ENCODE results near the gene TSPAN8. TPM values are rescaled to one million over a fixed set of nuclear protein-coding genes. Genes with fewer than 3 reads are reported as not detected.
"Not testable (repeated sequence)": the region's sequence is repeated elsewhere in the genome, so short reads cannot be mapped to it uniquely, and the experiment has no call there.

Gene TSPAN8
- total RNA-seq, 1 donor from 2014 or later, result not detected

DNA sequence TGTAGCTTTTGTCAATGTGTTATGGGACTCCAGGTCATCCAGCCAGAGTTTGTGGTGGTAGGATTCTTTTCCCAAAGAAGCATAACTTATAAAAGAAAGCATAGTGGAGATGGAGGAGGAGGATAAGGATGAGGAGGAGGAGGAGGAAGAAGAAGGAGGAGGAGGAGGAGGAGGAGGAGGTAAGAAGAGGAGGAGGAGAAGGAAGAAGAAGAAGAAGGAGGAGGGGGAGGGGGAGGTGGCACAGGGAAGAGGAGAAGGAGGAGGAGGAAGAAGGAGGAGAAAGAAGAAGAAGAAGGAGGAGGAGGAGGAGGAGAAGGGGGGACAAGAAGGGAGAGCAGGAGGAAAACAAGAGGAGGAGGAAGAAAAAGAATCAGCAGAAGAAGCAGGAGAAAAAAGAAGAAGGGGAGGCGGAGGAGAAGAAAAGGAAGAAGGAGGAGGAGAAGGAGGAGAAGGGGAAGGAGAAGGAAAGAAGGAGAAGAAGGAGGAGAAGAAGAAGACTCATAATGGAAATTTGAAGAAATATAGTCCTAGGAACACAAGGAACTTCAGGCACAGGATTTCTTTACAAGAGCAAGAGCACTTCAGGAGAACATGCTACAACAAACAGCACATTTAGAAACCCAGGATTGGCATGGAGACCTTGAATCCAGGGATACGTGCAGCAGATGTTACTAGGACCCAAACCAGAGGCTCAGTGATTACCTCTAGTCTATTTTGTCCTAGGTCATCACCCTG is 22.6 kb downstream of the TSPAN8 start:
- intact Hi-C loops (cut with micrococcal nuclease), result no loop called here
- DNase-seq (no peak), ATAC-seq (no peak)

DNA sequence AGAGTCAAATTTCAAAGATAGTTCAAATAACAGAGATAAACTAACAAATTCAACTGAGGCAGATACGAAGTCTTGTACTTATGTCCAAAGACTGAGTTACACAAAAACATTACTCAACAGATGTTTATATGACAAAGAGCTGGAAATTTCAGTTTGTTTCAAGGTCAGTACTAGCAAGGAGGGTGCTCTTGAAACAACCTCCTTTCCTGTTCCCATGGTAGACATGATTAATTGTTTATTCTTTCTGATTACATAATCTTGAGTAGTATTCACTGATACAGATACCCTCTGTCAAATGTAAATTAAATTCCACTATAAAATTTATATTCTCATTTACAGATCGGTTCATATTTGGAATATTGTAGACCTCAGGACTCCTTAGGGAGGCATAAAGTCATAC is 23.4 kb downstream of the TSPAN8 start:
- ATAC-seq, result no peak
- DNase-seq, result no peak
- intact Hi-C loops (cut with micrococcal nuclease), result no loop called here

DNA sequence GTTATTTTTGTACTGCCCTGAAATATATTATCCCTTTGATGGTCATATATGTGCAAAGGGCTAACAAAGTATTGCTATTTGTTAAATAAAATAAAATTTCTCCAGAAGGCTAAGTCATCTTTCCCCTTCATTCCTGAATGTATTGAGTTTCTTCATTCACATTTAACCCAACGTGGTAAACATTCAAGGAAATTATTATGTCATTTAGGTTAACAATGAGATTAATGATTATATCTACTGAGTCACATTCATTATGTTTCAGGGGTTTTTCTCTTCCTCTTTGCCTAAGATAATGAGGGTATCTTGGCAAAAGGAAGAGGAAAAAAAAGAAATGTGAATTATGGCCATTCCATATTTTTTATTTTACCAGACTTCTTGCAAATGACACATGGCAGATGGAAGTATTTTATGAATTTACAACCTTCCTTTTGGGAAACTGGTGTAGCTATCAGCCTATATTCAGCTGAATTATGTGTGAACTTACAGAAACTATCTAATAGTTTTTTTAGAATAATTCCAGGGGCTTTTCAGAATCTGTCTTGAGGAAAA is 27.2 kb downstream of the TSPAN8 start:
- DNase-seq, result no peak
- intact Hi-C loops (cut with micrococcal nuclease), result no loop called here
- ATAC-seq, result no peak

DNA sequence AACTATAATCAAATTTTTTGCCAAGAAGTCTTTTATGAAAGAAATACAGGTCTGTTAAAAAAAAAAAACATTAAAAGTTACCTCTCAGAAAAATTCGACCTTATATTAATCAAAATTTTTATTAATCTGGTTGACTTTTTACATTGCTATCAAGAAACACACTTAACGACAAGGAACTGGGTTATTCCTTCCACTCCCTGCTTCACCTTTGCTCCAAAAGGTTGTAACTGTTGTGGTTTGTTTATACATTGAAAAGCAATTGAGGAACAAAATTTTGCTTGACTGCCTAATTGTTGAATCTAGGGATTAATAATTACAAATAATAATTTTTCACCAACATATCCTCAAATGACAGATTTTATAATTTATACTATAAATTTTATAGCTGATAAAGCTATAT is 28.4 kb downstream of the TSPAN8 start:
- ATAC-seq (no peak), DNase-seq (no peak)
- intact Hi-C loops (cut with micrococcal nuclease), result no loop called here

DNA sequence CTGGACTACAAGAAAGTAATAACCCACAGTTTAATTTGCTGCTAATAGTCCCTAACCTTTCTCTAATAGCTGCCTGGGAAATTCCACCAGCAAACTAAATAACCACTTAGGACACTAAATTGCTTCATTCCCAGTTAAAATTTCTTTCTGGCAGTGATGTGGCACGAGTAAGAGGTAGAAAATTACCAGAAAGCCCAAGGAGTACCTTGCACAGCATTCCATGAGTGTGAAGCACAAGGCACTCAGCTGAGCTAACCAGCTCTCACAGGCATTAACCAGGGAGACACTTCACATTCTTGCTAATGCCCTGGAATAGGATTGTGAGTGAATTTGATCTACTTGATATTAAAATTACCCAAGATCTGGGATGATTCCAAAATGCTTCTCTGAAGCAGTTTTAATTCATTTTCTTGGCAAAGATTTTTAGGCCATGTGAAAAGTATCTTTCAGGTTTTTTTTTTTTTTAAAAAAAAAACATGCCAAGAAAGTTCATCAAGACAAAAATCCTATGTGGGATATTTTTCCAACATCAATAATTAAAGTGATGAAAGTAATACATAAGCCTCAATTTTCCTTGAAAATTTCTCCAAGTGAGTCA is 29.5 kb downstream of the TSPAN8 start:
- DNase-seq (no peak), ATAC-seq (no peak)
- intact Hi-C loops (cut with micrococcal nuclease), result no loop called here

DNA sequence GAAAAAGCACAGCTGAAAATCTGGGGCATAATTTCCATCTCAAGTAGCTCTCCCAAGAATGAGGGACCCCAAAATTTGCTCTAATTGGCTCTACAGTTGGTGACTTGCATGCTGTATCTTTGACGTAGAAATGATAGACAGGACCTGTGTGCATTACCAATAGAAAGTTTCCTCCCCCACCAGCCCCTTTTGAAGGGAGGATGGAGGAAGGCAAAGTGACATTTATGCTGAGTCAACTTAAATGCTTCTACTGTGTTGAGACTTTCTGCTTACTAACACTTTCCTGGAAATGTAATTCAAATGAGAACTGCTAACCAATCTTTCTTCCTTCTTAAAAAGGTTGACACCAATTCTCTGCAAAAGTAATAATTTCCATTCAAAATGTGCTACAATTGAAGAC is 31.9 kb downstream of the TSPAN8 start:
- ATAC-seq (no peak), DNase-seq (no peak)
- intact Hi-C loops (cut with micrococcal nuclease), result no loop called here

DNA sequence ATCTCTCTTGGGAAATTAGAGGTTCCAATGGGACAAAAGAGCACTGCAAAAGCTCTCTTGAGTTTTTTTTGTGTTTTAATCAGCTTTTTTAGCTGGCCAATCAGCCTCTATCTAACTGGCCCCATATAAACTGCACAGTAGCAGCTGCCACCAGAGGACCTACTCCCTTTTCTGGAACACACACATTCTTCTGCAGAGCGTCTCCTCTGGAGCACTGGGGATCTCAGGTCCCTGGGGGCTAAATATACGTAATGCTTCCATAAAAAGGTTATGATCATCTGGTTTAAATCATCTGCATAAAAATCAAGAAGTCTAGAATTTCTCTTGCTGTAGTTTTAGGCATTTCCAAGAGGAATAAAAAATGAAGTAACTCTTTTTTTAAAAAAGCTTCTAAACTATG is 32.3 kb downstream of the TSPAN8 start:
- no peak for ATAC-seq
- no peak for DNase-seq

DNA sequence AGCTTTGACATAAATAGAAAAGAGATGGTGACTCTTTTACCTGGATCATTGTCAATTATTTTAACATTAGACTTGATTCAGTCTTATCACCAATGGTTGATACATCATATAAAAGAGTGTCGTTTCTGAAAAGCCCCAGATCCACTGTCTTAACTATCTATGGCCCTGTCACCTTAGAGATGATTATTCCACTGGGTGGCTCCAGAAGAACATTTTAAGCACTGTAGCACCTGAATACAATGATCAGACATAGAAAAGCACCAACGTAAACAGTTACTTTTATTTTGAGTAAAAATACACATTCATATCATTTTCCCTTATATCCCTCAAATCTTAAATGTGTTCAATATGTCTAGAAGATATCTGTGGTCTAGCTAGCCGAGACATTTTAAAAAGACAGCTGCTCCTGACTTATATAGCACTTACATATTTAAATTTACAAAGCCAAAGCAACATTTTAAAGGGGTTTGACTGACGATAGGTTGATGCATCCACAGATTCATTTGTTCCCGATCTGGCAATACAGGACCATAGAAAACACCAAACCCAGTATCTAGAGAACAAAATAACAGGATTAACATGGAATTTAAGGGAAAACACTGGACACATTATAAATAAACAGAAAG is 32.9 kb downstream of the TSPAN8 start:
- intact Hi-C loops (cut with micrococcal nuclease), result no loop called here
- ATAC-seq (no peak), DNase-seq (no peak)

More for the DNA sequence above, 32.3 kb downstream of the TSPAN8 start:
- intact Hi-C loops (cut with micrococcal nuclease), result no loop called here

DNA sequence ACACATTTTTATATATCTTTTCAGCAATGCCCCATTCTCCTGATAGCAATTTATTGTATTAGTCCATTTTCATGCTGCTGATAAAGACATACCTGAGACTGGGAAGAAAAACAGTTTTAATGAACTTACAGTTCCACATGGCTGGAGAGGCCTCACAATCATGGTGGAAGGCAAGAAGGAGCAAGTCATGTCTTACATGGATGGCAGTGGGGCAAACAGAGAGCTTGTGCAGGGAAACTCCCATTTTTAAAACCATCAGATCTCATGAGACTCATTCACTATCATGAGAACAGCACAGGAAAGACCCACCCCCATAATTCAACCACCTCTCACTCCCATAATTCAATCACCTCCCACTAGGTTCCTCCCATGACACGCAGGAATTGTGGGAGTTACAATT is 44.7 kb downstream of the TSPAN8 start:
- intact Hi-C loops (cut with micrococcal nuclease); DNase-seq; ATAC-seq: not testable (repeated sequence)

DNA sequence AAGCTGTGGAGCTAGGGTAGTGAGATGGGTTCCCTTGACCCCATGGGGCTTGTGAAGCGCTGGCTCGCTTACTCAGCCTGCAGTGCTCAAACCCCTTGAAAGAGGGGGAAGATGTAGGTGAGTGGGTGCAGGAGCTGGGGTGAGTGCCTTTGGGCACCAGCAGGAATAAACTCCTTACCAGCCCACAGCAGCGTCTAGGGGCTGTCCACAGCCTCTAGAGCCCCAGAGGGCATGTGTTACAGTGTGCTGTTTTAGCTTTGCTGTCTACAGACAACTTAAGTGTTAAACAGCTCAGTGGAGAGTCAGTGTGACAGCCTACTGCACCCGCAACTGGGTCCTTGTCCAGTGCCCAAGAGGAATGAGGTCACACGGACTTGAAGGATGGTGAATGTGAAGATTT is 48.0 kb downstream of the TSPAN8 start:
- intact Hi-C loops (cut with micrococcal nuclease), result no loop called here
- no peak for DNase-seq

DNA sequence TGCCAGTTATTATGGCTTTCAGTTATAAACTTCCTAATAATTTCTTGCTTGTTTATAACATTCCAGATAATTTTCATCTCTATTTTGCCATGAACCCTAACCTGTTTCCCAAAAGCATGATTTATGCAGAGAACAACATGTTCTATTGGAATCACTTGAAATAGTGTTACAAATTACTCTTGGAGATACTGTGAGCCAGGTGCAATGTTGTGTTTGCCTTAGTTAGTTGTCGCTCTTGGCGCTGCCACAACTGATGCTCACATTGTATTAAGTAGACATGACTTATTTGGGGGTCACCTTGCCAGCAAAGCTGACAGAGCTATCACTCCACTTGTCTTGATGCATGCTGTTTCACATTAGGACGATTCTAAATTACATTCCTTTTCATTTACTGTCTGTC is 49.4 kb downstream of the TSPAN8 start:
- no peak for ATAC-seq
- intact Hi-C loops (cut with micrococcal nuclease), result no loop called here
- no peak for DNase-seq

More for the DNA sequence above, 48.0 kb downstream of the TSPAN8 start:
- ATAC-seq, result no peak

DNA sequence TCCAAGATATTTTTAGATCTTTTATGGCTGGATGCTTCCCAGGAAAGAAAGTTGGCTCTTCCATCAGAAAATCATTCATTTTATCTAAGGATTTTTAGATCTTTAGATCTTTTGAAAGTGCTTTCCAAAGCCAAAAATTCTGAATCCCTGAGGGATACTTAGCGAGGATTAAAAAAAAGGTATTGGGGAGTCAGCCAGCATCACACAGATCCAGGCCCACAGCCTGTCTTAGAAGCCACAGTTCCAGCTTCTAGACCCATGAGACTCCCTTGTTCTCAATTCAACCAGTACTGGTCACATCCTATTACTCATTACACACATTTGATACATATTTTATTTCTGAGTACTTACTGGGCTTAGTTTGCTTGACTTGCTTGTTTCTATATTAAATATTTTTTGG is 49.9 kb downstream of the TSPAN8 start:
- DNase-seq (no peak), ATAC-seq (peak; percentile 60)
- intact Hi-C loops (cut with micrococcal nuclease), result no loop called here

DNA sequence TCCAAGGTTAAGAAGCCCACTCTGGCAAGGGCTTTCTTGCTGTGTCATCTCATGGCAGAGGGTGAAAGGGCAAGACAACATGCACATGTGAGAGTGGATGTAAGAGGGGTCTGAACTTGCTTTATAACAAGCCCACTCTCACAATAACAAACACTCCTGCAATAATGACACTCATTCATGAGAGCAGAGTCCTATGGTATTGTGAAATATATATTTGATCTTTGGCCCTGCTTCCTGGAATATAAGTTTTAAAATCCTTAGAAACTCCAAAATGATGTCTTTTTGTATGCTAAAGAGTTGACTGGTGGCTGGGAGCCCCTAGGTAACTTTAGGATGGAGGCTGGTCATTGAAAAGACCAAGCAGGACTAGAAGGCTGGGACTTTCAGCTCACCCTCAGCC is 51.8 kb downstream of the TSPAN8 start:
- intact Hi-C loops (cut with micrococcal nuclease), result no loop called here

DNA sequence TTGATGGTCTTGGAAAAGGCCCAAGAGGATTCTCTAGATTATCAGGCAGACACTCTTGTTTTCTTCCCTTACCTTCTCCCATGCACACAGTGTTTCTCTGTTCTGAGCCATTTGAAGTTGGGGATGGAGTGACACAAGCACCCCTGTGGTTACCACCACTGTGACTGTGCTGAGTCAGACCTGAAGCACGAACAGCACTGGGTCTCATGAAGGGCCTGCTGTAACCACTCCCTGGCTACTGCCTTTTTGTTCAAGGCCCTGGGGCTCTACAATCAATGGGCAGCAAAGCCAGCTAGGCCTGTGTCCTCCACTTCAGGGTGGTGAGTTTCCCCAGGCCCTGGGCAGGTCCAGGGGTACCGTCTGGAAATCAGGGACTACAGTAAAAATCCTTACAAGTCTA is 65.5 kb downstream of the TSPAN8 start:
- ATAC-seq, result no peak
- intact Hi-C loops (cut with micrococcal nuclease), result no loop called here
- no peak for DNase-seq

More for the DNA sequence above, 51.8 kb downstream of the TSPAN8 start:
- ATAC-seq (no peak), DNase-seq (no peak)

DNA sequence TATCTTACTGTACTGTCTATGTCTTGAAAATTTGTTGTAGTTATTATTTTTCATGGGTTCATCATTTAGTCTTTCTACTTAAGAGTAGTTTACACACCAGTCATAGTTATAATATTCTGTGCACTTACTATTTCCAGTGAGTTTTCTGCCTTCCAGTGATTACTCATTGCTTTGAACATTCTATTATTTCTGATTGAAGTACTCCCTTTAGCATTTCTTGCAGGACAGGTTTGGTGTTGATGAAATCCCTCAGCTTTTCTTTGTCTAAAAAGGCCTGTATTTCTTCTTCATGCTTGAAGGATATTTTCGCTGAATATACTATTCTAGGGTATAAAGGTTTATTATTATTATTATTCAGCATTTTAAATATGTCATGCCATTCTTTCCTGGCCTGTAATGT is 66.8 kb downstream of the TSPAN8 start:
- no peak for ATAC-seq
- DNase-seq, result no peak
- intact Hi-C loops (cut with micrococcal nuclease), result no loop called here

DNA sequence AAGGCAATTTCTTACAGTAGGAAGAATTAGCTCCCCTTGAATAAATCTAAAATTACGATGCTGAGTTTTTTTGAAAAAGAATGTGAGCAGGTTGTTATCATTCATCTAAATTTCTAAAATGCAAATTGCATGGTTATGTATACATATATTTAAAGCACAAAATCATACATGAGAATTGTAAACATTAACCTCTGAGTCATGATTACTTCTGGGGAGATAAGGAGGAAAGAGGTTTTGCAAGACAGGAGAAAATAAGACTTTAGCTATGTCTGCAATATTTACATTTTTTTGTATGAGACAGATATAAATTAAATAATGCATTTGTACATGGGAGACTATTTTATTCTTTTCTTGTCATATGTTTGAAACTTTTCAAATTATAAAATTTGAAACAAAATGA is 72.2 kb downstream of the TSPAN8 start:
- intact Hi-C loops (cut with micrococcal nuclease), result no loop called here
- DNase-seq (no peak), ATAC-seq (no peak)

DNA sequence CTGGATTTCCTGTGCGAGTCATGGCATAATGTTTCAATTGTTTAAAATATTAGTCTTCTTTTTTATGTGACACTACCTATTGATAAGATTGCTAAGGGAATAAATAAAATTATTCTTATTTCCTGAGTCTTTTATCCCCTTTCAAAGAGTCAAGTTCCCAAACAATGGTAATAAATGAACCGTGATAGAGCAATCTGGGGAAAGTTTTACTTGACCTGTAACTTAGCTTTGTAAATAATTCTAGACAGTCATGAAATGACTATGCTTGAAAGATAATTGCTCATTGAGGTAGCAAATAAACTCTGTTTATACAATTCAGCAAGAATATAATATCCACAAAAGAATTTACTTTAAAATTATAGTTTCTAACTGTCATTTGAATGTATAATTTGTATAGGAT is 82.1 kb downstream of the TSPAN8 start:
- ATAC-seq, result no peak
- no peak for DNase-seq
- intact Hi-C loops (cut with micrococcal nuclease), result no loop called here
